ENCODE results near the gene P4HA2.

DNA sequence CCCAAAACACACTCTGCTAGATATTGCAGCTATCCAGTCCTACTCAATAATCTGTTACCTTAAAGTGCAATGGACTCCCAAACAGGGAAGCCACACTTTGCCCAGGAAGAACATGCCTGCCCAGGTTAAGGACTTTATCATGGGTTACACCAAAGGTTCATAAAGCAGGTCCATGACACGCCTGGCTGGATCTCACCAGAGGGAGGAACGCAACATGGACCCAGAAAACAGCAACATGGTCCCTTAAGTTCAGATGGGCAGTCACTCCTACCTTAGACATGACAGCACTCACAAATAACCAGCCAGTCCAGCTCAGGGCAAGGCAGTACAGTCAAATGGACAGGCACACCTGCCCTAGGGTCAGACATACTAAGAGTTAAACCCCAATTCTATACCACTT, 3.8 kb downstream of the P4HA2 start:
- TF ChIP-seq, protein P1, sequence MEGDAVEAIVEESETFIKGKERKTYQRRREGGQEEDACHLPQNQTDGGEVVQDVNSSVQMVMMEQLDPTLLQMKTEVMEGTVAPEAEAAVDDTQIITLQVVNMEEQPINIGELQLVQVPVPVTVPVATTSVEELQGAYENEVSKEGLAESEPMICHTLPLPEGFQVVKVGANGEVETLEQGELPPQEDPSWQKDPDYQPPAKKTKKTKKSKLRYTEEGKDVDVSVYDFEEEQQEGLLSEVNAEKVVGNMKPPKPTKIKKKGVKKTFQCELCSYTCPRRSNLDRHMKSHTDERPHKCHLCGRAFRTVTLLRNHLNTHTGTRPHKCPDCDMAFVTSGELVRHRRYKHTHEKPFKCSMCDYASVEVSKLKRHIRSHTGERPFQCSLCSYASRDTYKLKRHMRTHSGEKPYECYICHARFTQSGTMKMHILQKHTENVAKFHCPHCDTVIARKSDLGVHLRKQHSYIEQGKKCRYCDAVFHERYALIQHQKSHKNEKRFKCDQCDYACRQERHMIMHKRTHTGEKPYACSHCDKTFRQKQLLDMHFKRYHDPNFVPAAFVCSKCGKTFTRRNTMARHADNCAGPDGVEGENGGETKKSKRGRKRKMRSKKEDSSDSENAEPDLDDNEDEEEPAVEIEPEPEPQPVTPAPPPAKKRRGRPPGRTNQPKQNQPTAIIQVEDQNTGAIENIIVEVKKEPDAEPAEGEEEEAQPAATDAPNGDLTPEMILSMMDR (IDR thresholded peaks at IDR 0.05), result no peak
- TF ChIP-seq POLR2A (IDR thresholded peaks at IDR 0.05), result no peak

Measured in testis (tissue), 2 donors.